HEK293 (cell line): ENCODE results near the gene MALT1.
A peak's percentile ranks its signal among the peaks of the same experiment; 100 is the strongest.

Experiments
- CTCF ChIP-seq: fragments of 450-650 bp; formaldehyde crosslinking; IDR thresholded peaks from 2 replicates; pipeline ENCODE4 v1.5.1; 2016; ENCODE audit warnings: missing biosample characterization, missing genetic modification characterization
- EGR2 ChIP-seq: fragments of 450-650 bp; formaldehyde crosslinking; IDR thresholded peaks from 2 replicates; pipeline ENCODE4 v1.5.1; 2016; ENCODE audit warnings: low read depth, missing biosample characterization, missing genetic modification characterization
- ELK4 ChIP-seq: IDR thresholded peaks from 2 replicates; pipeline ENCODE4 v1.6.1; 2011; ENCODE audit warnings: mild to moderate bottlenecking, low read depth, low read length, borderline replicate concordance
- HOXA7 ChIP-seq: sonication (generic); formaldehyde crosslinking; IDR thresholded peaks from 2 replicates; pipeline ENCODE4 v1.8.1; 2022; ENCODE audit warnings: missing genetic modification reagents, borderline replicate concordance
- HOXC10 ChIP-seq: sonication (generic); formaldehyde crosslinking; IDR thresholded peaks from 2 replicates; pipeline ENCODE4 v1.8.1; 2023; ENCODE audit warnings: mild to moderate bottlenecking, missing genetic modification reagents
- PRDM4 ChIP-seq: fragments of 450-650 bp; formaldehyde crosslinking; IDR thresholded peaks from 2 replicates; pipeline ENCODE4 v1.5.1; 2017; ENCODE audit warnings: missing biosample characterization, missing genetic modification characterization
- RBAK ChIP-seq: fragments of 450-650 bp; formaldehyde crosslinking; IDR thresholded peaks from 2 replicates; pipeline ENCODE4 v1.5.1; 2016; ENCODE audit warnings: missing biosample characterization, missing genetic modification characterization
- REPIN1 ChIP-seq: fragments of 450-650 bp; formaldehyde crosslinking; IDR thresholded peaks from 2 replicates; pipeline ENCODE4 v1.5.1; 2017; ENCODE audit warnings: missing biosample characterization, missing genetic modification characterization, low read depth
- TSHZ1 ChIP-seq: fragments of 450-650 bp; formaldehyde crosslinking; IDR thresholded peaks from 2 replicates; pipeline ENCODE4 v1.5.1; 2016; ENCODE audit warnings: missing biosample characterization, missing genetic modification characterization, borderline replicate concordance
- WT1 ChIP-seq: fragments of 450-650 bp; formaldehyde crosslinking; IDR thresholded peaks from 2 replicates; pipeline ENCODE4 v1.5.1; 2016; ENCODE audit warnings: missing biosample characterization, missing genetic modification characterization
- ZBTB20 ChIP-seq: fragments of 450-650 bp; formaldehyde crosslinking; IDR thresholded peaks from 2 replicates; pipeline ENCODE4 v1.5.1; 2016; ENCODE audit warnings: missing biosample characterization, missing genetic modification characterization
- ZNF114 ChIP-seq: fragments of 450-650 bp; formaldehyde crosslinking; IDR thresholded peaks from 2 replicates; pipeline ENCODE4 v1.5.0; 2017; ENCODE audit warnings: missing biosample characterization, missing genetic modification characterization
- ZNF221 ChIP-seq: fragments of 450-650 bp; formaldehyde crosslinking; IDR thresholded peaks from 2 replicates; pipeline ENCODE4 v1.5.1; 2017; ENCODE audit warnings: missing biosample characterization, missing genetic modification characterization, borderline replicate concordance
- ZNF223 ChIP-seq: fragments of 450-650 bp; formaldehyde crosslinking; IDR thresholded peaks from 2 replicates; pipeline ENCODE4 v1.5.1; 2016; ENCODE audit warnings: missing biosample characterization, missing genetic modification characterization
- ZNF24 ChIP-seq: fragments of 450-650 bp; formaldehyde crosslinking; IDR thresholded peaks from 2 replicates; pipeline ENCODE4 v1.5.1; 2016; ENCODE audit warnings: missing biosample characterization, missing genetic modification characterization
- ZNF449 ChIP-seq: fragments of 450-650 bp; formaldehyde crosslinking; IDR thresholded peaks from 2 replicates; pipeline ENCODE4 v1.5.1; 2017; ENCODE audit warnings: missing biosample characterization, mild to moderate bottlenecking, missing genetic modification characterization, moderate library complexity
- ZNF501 ChIP-seq: fragments of 450-650 bp; formaldehyde crosslinking; IDR thresholded peaks from 2 replicates; pipeline ENCODE4 v1.5.1; 2016; ENCODE audit warnings: missing biosample characterization, missing genetic modification characterization
- ZNF513 ChIP-seq: fragments of 450-650 bp; IDR thresholded peaks from 2 replicates; pipeline ENCODE4 v1.5.1; 2018; ENCODE audit warnings: missing biosample characterization, missing genetic modification characterization
- ZNF561 ChIP-seq: fragments of 450-650 bp; IDR thresholded peaks from 2 replicates; pipeline ENCODE4 v1.5.1; 2018; ENCODE audit warnings: missing biosample characterization, missing genetic modification characterization, borderline replicate concordance
- ZSCAN30 ChIP-seq: fragments of 450-650 bp; IDR thresholded peaks from 2 replicates; pipeline ENCODE4 v1.5.1; 2018; ENCODE audit warnings: missing biosample characterization, mild to moderate bottlenecking, missing genetic modification characterization, moderate library complexity
- TF ChIP-seq, protein P1 (sequence below): fragments of 450-650 bp; formaldehyde crosslinking; IDR thresholded peaks from 2 replicates; pipeline ENCODE4 v1.5.1; 2016; ENCODE audit warnings: missing biosample characterization, missing genetic modification characterization
- TF ChIP-seq, protein P2 (sequence below): fragments of 450-650 bp; formaldehyde crosslinking; IDR thresholded peaks from 2 replicates; pipeline ENCODE4 v1.5.1; 2016; ENCODE audit warnings: missing biosample characterization, missing genetic modification characterization

Gene MALT1

GRCh38 chr18:58682429-58683069 is 11.3 kb downstream of the MALT1 start (continued):
- TF ChIP-seq ZNF561 (no peak), HOXA7 (no peak), EGR2 (tag by site-specific recombination) (no peak), ZNF223 (tag by site-specific recombination) (no peak), ZNF513 (tag by site-specific recombination) (no peak), WT1 (tag by site-specific recombination) (no peak), PRDM4 (tag by site-specific recombination) (0 out of 2 replicates have a peak, but pooled peaks have one; percentile 28), ZNF449 (no peak), ELK4 (no peak), CTCF (tag by site-specific recombination) (no peak), RBAK (tag by site-specific recombination) (no peak), REPIN1 (tag by site-specific recombination) (no peak), HOXC10 (CRISPR knock-in tag) (no peak), ZNF501 (0 out of 2 replicates have a peak, but pooled peaks have one; percentile 25), ZNF221 (tag by site-specific recombination) (no peak), TSHZ1 (tag by site-specific recombination) (no peak), ZSCAN30 (tag by site-specific recombination) (0 out of 2 replicates have a peak, but pooled peaks have one; percentile 21), ZBTB20 (tag by site-specific recombination) (no peak), ZNF114 (tag by site-specific recombination) (no peak), ZNF24 (tag by site-specific recombination) (no peak)
- TF ChIP-seq, protein P1, sequence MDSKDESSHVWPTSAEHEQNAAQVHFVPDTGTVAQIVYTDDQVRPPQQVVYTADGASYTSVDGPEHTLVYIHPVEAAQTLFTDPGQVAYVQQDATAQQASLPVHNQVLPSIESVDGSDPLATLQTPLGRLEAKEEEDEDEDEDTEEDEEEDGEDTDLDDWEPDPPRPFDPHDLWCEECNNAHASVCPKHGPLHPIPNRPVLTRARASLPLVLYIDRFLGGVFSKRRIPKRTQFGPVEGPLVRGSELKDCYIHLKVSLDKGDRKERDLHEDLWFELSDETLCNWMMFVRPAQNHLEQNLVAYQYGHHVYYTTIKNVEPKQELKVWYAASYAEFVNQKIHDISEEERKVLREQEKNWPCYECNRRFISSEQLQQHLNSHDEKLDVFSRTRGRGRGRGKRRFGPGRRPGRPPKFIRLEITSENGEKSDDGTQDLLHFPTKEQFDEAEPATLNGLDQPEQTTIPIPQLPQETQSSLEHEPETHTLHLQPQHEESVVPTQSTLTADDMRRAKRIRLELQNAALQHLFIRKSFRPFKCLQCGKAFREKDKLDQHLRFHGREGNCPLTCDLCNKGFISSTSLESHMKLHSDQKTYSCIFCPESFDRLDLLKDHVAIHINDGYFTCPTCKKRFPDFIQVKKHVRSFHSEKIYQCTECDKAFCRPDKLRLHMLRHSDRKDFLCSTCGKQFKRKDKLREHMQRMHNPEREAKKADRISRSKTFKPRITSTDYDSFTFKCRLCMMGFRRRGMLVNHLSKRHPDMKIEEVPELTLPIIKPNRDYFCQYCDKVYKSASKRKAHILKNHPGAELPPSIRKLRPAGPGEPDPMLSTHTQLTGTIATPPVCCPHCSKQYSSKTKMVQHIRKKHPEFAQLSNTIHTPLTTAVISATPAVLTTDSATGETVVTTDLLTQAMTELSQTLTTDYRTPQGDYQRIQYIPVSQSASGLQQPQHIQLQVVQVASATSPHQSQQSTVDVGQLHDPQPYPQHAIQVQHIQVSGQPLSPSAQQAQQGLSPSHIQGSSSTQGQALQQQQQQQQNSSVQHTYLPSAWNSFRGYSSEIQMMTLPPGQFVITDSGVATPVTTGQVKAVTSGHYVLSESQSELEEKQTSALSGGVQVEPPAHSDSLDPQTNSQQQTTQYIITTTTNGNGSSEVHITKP (tag by site-specific recombination) = 0 out of 2 replicates have a peak, but pooled peaks have one; percentile 31
- TF ChIP-seq, protein P2, sequence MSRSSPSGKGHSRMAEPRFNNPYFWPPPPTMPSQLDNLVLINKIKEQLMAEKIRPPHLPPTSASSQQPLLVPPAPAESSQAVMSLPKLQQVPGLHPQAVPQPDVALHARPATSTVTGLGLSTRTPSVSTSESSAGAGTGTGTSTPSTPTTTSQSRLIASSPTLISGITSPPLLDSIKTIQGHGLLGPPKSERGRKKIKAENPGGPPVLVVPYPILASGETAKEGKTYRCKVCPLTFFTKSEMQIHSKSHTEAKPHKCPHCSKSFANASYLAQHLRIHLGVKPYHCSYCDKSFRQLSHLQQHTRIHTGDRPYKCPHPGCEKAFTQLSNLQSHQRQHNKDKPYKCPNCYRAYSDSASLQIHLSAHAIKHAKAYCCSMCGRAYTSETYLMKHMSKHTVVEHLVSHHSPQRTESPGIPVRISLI (tag by site-specific recombination) = no peak
